HepG2 (cell line): ENCODE measurements around the gene KCTD6. TPM values are rescaled to one million over a fixed set of nuclear protein-coding genes. Genes with fewer than 3 reads are reported as not detected.

Source experiments
- CEBPB ChIP-seq: IDR thresholded peaks from 2 replicates; pipeline ENCODE4 v1.6.1; 2011; ENCODE audit warnings: low read depth, low read length, improper control_type of control experiment, borderline replicate concordance
- MIER3 ChIP-seq: IDR thresholded peaks from 2 replicates; pipeline ENCODE4 v1.6.1; 2016; ENCODE audit warnings: missing compliant biosample characterization, borderline replicate concordance
- TAF1 ChIP-seq: sonication (generic); formaldehyde crosslinking; IDR thresholded peaks from 2 replicates; pipeline ENCODE4 v1.4.0; 2020; ENCODE audit warnings: missing genetic modification reagents
- THAP11 ChIP-seq: IDR thresholded peaks from 2 replicates; pipeline ENCODE4 v1.6.1; 2016; ENCODE audit warnings: missing biosample characterization, missing genetic modification reagents
- U2AF2 ChIP-seq: fragments of 200-400 bp; formaldehyde crosslinking; IDR thresholded peaks from 2 replicates; pipeline ENCODE4 v1.6.1; 2017; ENCODE audit warnings: low read depth, mild to moderate bottlenecking, low read length
- ZNF605 ChIP-seq: sonication (generic); formaldehyde crosslinking; IDR thresholded peaks from 2 replicates; pipeline ENCODE4 v1.8.0; 2022; ENCODE audit warnings: mild to moderate bottlenecking, missing genetic modification reagents
- polyA plus RNA-seq, 8 experiments: library from polyadenylated mRNA; depleted of rRNA in 3 of 8; stranded (reverse) in 7 of 8; unstranded in 1 of 8; fragments of >200 nt; fragmentation: Illumina TruSeq in 4 of 8; extraction: Trizol in 4 of 8; gene quantifications; 2 replicates each; pipeline versions ENCODE4 v1.2.1 to v1.2.3, GENCODE V29; 2011 to 2016; ENCODE audit warnings: low read depth in 4 of 8, missing spikeins in 1 of 8, mixed read lengths in 1 of 8; ENCODE audit not compliant: insufficient read depth in 1 of 8
- total RNA-seq, 5 experiments: library from RNA; depleted of rRNA; stranded (reverse); fragments of >200 nt; fragmentation: Illumina TruSeq; extraction: Trizol; gene quantifications; 2 replicates each; pipeline ENCODE4 v1.2.3, GENCODE V29; 2016; ENCODE audit warnings: low read depth in 1 of 5
- TF ChIP-seq, protein P1 (sequence below): sonication (generic); formaldehyde crosslinking; IDR thresholded peaks from 2 replicates; pipeline ENCODE4 v1.8.0; 2022; ENCODE audit warnings: mild to moderate bottlenecking, missing genetic modification reagents
- TF ChIP-seq, protein P2 (sequence below): sonication (generic); formaldehyde crosslinking; IDR thresholded peaks from 2 replicates; pipeline ENCODE4 v1.8.1; 2023; ENCODE audit warnings: mild to moderate bottlenecking, missing genetic modification reagents, borderline replicate concordance
- TF ChIP-seq, protein P3 (sequence below): sonication (generic); formaldehyde crosslinking; IDR thresholded peaks from 2 replicates; pipeline ENCODE4 v1.4.0; 2020; ENCODE audit warnings: mild to moderate bottlenecking, missing genetic modification reagents
- TF ChIP-seq, protein P4 (sequence below): sonication (generic); formaldehyde crosslinking; IDR thresholded peaks from 2 replicates; pipeline ENCODE4 v1.5.0; 2020; ENCODE audit warnings: missing genetic modification reagents
- TF ChIP-seq, protein P5 (sequence below): sonication (generic); formaldehyde crosslinking; conservative IDR thresholded peaks from 2 replicates; pipeline ENCODE4 v1.8.0; 2022; ENCODE audit warnings: missing genetic modification reagents
- TF ChIP-seq, protein P6 (sequence below): sonication (generic); formaldehyde crosslinking; IDR thresholded peaks from 2 replicates; pipeline ENCODE4 v1.4.0; 2020; ENCODE audit warnings: missing genetic modification reagents

The KCTD6 gene
- total and polyA plus RNA-seq, 2 of the 13 experiments (the other 11 are each of a cell fraction or from before 2014, with no cell fraction given), result 13.4 to 14.2 TPM

- TF ChIP-seq, protein P1, sequence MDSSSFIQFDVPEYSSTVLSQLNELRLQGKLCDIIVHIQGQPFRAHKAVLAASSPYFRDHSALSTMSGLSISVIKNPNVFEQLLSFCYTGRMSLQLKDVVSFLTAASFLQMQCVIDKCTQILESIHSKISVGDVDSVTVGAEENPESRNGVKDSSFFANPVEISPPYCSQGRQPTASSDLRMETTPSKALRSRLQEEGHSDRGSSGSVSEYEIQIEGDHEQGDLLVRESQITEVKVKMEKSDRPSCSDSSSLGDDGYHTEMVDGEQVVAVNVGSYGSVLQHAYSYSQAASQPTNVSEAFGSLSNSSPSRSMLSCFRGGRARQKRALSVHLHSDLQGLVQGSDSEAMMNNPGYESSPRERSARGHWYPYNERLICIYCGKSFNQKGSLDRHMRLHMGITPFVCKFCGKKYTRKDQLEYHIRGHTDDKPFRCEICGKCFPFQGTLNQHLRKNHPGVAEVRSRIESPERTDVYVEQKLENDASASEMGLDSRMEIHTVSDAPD (CRISPR knock-in tag), result no peak
- TF ChIP-seq, protein P2, sequence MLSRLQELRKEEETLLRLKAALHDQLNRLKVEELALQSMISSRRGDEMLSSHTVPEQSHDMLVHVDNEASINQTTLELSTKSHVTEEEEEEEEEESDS, result 0 out of 2 replicates have a peak, but pooled peaks have one; percentile 32
- TF ChIP-seq, protein P3, sequence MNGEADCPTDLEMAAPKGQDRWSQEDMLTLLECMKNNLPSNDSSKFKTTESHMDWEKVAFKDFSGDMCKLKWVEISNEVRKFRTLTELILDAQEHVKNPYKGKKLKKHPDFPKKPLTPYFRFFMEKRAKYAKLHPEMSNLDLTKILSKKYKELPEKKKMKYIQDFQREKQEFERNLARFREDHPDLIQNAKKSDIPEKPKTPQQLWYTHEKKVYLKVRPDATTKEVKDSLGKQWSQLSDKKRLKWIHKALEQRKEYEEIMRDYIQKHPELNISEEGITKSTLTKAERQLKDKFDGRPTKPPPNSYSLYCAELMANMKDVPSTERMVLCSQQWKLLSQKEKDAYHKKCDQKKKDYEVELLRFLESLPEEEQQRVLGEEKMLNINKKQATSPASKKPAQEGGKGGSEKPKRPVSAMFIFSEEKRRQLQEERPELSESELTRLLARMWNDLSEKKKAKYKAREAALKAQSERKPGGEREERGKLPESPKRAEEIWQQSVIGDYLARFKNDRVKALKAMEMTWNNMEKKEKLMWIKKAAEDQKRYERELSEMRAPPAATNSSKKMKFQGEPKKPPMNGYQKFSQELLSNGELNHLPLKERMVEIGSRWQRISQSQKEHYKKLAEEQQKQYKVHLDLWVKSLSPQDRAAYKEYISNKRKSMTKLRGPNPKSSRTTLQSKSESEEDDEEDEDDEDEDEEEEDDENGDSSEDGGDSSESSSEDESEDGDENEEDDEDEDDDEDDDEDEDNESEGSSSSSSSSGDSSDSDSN (CRISPR knock-in tag), result peak; percentile 60
- TF ChIP-seq THAP11 (CRISPR knock-in tag) (peak; percentile 81), ZNF605 (CRISPR knock-in tag) (peak; percentile 81), U2AF2 (no peak), MIER3 (CRISPR knock-in tag) (peak; percentile 82; the same call in 1 of the 2 replicates), TAF1 (CRISPR knock-in tag) (no peak), CEBPB (peak; percentile 38; the same call in 1 of the 2 replicates)
- TF ChIP-seq, protein P4, sequence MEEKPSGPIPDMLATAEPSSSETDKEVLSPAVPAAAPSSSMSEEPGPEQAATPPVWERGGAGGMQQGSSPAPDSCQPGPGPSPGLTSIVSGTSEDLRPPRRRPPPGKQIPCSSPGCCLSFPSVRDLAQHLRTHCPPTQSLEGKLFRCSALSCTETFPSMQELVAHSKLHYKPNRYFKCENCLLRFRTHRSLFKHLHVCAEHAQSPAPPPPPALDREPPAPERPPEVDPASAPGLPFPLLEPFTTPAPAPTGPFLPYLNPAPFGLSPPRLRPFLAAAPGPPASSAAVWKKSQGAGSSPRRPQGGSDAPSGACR, result peak; percentile 59; the same call in 1 of the 2 replicates
- TF ChIP-seq, protein P5, sequence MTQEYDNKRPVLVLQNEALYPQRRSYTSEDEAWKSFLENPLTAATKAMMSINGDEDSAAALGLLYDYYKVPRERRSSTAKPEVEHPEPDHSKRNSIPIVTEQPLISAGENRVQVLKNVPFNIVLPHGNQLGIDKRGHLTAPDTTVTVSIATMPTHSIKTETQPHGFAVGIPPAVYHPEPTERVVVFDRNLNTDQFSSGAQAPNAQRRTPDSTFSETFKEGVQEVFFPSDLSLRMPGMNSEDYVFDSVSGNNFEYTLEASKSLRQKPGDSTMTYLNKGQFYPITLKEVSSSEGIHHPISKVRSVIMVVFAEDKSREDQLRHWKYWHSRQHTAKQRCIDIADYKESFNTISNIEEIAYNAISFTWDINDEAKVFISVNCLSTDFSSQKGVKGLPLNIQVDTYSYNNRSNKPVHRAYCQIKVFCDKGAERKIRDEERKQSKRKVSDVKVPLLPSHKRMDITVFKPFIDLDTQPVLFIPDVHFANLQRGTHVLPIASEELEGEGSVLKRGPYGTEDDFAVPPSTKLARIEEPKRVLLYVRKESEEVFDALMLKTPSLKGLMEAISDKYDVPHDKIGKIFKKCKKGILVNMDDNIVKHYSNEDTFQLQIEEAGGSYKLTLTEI (CRISPR knock-in tag), result no peak
- TF ChIP-seq, protein P6, sequence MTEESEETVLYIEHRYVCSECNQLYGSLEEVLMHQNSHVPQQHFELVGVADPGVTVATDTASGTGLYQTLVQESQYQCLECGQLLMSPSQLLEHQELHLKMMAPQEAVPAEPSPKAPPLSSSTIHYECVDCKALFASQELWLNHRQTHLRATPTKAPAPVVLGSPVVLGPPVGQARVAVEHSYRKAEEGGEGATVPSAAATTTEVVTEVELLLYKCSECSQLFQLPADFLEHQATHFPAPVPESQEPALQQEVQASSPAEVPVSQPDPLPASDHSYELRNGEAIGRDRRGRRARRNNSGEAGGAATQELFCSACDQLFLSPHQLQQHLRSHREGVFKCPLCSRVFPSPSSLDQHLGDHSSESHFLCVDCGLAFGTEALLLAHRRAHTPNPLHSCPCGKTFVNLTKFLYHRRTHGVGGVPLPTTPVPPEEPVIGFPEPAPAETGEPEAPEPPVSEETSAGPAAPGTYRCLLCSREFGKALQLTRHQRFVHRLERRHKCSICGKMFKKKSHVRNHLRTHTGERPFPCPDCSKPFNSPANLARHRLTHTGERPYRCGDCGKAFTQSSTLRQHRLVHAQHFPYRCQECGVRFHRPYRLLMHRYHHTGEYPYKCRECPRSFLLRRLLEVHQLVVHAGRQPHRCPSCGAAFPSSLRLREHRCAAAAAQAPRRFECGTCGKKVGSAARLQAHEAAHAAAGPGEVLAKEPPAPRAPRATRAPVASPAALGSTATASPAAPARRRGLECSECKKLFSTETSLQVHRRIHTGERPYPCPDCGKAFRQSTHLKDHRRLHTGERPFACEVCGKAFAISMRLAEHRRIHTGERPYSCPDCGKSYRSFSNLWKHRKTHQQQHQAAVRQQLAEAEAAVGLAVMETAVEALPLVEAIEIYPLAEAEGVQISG (CRISPR knock-in tag), result peak; percentile 60; the same call in 1 of the 2 replicates
Observed at GRCh38 chr3:58535531-58536500, 43.9 kb downstream of the KCTD6 start (continued).
